ENCODE data around the gene NUP42.

The NUP42 gene

DNA sequence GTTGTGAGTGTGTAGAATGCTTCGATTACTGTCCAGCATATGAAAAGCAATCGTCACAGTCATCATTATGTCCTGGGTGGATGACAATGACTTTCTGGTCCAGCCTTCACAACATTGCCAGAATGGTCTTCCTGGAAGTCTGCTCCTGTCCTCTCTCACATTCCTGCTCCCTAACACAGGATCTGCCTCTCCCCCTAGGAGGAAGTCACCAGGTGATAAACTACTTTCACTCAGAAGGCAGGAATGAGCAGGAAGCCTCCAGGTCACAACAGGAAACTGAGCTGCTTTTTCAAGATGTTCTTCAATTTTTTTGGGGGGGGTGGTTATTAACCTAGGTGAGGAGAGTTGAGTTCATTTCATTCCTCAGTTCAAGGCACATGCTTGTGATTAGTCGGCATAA lies 51.1 kb downstream of the NUP42 start:
- H4K20me1 ChIP-seq (ENCODE audit: insufficient read depth, low read length): no peaks in the 10 kb centered on the region
- no peak overlapping the region for H2AFZ ChIP-seq (ENCODE audit: low read length)
- no peaks in the 10 kb centered on the region for H3K36me3 ChIP-seq (replicated peaks; ENCODE audit: insufficient read depth, low read length)
- H3K9me3 ChIP-seq (replicated peaks; ENCODE audit: insufficient read depth, low read length): no peaks in the 10 kb centered on the region
- TF ChIP-seq EZH2 (optimal IDR thresholded peaks at IDR 0.05; ENCODE audit: low read depth, low read length): no peak
- TF ChIP-seq EZH2phosphoT487 (IDR thresholded peaks at IDR 0.05; ENCODE audit: low read length): no peak
- TF ChIP-seq CTCF (IDR thresholded peaks at IDR 0.05; ENCODE audit: low read length): no peak
- H3K4me2 ChIP-seq (ENCODE audit: low read depth, low read length): no peak overlapping the region
- H3K9me2 ChIP-seq (replicated peaks; ENCODE audit: insufficient read depth, low read length): no peaks in the 10 kb centered on the region
- no peaks in the 10 kb centered on the region for H3K27me3 ChIP-seq (replicated peaks; ENCODE audit: insufficient read depth, low read length)
- H3K4me3 ChIP-seq (ENCODE audit: low read length): no peak overlapping the region
- no peaks in the 10 kb centered on the region for H3K79me2 ChIP-seq (ENCODE audit: low read length)
- no peak for DNase-seq
- H3K4me1 ChIP-seq (ENCODE audit: low read length): peaks cover 31% of the 10 kb centered on the region
- no peak overlapping the region for H3K27ac ChIP-seq (ENCODE audit: low read length)
- peaks cover 12% of the 10 kb centered on the region for H3F3A ChIP-seq (ENCODE audit: insufficient read depth, low read length)
- H3K9ac ChIP-seq (ENCODE audit: low read length): no peak overlapping the region

- peak overlapping the region; percentile 38; the same call in 1 of the 2 replicates for H3K9ac ChIP-seq (ENCODE audit: low read length)
- H2AFZ ChIP-seq (ENCODE audit: low read length): peak overlapping the region; percentile 90
- H3K79me2 ChIP-seq (ENCODE audit: low read length): no peaks in the 10 kb centered on the region
- H3F3A ChIP-seq (ENCODE audit: insufficient read depth, low read length): peaks cover 12% of the 10 kb centered on the region
- H3K36me3 ChIP-seq (replicated peaks; ENCODE audit: insufficient read depth, low read length): no peaks in the 10 kb centered on the region
- H3K27ac ChIP-seq (ENCODE audit: low read length): peak overlapping the region; percentile 85
- H3K4me2 ChIP-seq (ENCODE audit: low read depth, low read length): peak overlapping the region; percentile 77
- H4K20me1 ChIP-seq (ENCODE audit: insufficient read depth, low read length): no peaks in the 10 kb centered on the region
- no peaks in the 10 kb centered on the region for H3K9me3 ChIP-seq (replicated peaks; ENCODE audit: insufficient read depth, low read length)
- peak overlapping the region; percentile 20; the same call in 1 of the 2 replicates for H3K4me3 ChIP-seq (ENCODE audit: low read length)
- no peaks in the 10 kb centered on the region for H3K27me3 ChIP-seq (replicated peaks; ENCODE audit: insufficient read depth, low read length)
- peak; percentile 97 for DNase-seq
- no peaks in the 10 kb centered on the region for H3K9me2 ChIP-seq (replicated peaks; ENCODE audit: insufficient read depth, low read length)
- peaks cover 31% of the 10 kb centered on the region for H3K4me1 ChIP-seq (ENCODE audit: low read length)
- TF ChIP-seq CTCF (IDR thresholded peaks at IDR 0.05; ENCODE audit: low read length) (peak; percentile 50), EZH2phosphoT487 (IDR thresholded peaks at IDR 0.05; ENCODE audit: low read length) (no peak), EZH2 (optimal IDR thresholded peaks at IDR 0.05; ENCODE audit: low read depth, low read length) (no peak)
Measured at GRCh38 chr7:23234569-23235296, 52.9 kb downstream of the NUP42 start.

DNA sequence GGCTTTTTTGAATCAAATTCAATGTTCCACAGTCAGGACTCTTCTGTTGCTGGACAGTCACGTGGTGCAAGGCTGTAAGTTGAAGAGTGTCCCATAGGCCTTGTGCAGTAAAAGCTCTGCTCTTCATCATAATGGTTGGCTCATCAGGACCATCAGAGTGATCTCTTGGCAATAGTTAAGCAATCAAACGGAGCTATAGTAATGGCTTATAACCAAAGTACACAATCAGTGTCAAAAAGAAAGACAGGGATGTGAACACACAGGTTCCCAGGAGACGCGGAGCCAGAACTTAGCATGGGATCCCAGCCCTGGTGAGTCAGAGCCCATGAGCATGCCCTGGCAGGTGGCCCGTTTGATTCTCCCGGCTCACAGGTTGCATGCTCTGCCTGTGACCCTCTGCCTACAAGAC lies 54.0 kb downstream of the NUP42 start:
- no peaks in the 10 kb centered on the region for H3K9me2 ChIP-seq (replicated peaks; ENCODE audit: insufficient read depth, low read length)
- no peak overlapping the region for H3K27ac ChIP-seq (ENCODE audit: low read length)
- no peaks in the 10 kb centered on the region for H3K79me2 ChIP-seq (ENCODE audit: low read length)
- H3K9ac ChIP-seq (ENCODE audit: low read length): no peak overlapping the region
- TF ChIP-seq CTCF (IDR thresholded peaks at IDR 0.05; ENCODE audit: low read length): no peak
- TF ChIP-seq EZH2 (optimal IDR thresholded peaks at IDR 0.05; ENCODE audit: low read depth, low read length): no peak
- TF ChIP-seq EZH2phosphoT487 (IDR thresholded peaks at IDR 0.05; ENCODE audit: low read length): no peak
- H3K4me3 ChIP-seq (ENCODE audit: low read length): no peak overlapping the region
- no peaks in the 10 kb centered on the region for H3K27me3 ChIP-seq (replicated peaks; ENCODE audit: insufficient read depth, low read length)
- no peaks in the 10 kb centered on the region for H3K9me3 ChIP-seq (replicated peaks; ENCODE audit: insufficient read depth, low read length)
- peaks cover 31% of the 10 kb centered on the region for H3K4me1 ChIP-seq (ENCODE audit: low read length)
- H3F3A ChIP-seq (ENCODE audit: insufficient read depth, low read length): peaks cover 12% of the 10 kb centered on the region
- no peak for DNase-seq
- no peak overlapping the region for H3K4me2 ChIP-seq (ENCODE audit: low read depth, low read length)
- H4K20me1 ChIP-seq (ENCODE audit: insufficient read depth, low read length): no peaks in the 10 kb centered on the region
- H3K36me3 ChIP-seq (replicated peaks; ENCODE audit: insufficient read depth, low read length): no peaks in the 10 kb centered on the region
- no peak overlapping the region for H2AFZ ChIP-seq (ENCODE audit: low read length)

Data from MM.1S (cell line).